HEK293 (cell line): ENCODE measurements around the gene SMLR1.

Experiments used
- CTCF ChIA-PET: fragments of 350-600 bp; formaldehyde crosslinking; extraction: SDS; loops from one replicate; lab custom pipeline; 2021; ENCODE audit warnings: antibody characterized with exemption; lab: Yijun Ruan, JAX
- POLR2A ChIA-PET: fragments of 300-600 bp; formaldehyde crosslinking; extraction: SDS; loops from one replicate; lab custom pipeline; 2020; ENCODE audit warnings: antibody characterized with exemption, inconsistent platforms; lab: Yijun Ruan, JAX
- H3K27ac ChIP-seq: fragments of 200-500 bp; sonication (Bioruptor generic); 2 replicates; pipeline ENCODE4 v1.5.1; 2014; ENCODE audit warnings: low read depth, low read length, control low read depth, inconsistent platforms; ENCODE audit errors: extremely low read depth
- H3K36me3 ChIP-seq, 2 experiments: fragments of 200-500 bp in 1 of 2; sonication (Bioruptor generic) in 1 of 2; 1 replicate in 1 of 2; 2 replicates in 1 of 2; pipeline ENCODE4 v1.5.1; 2014 to 2017; ENCODE audit warnings: inconsistent platforms in 2 of 2, low read length in 2 of 2; ENCODE audit not compliant: control insufficient read depth in 2 of 2, insufficient read depth in 1 of 2
- H3K4me1 ChIP-seq: fragments of 200-500 bp; sonication (Bioruptor generic); 2 replicates; pipeline ENCODE4 v1.5.1; 2014; ENCODE audit warnings: mild to moderate bottlenecking, low read length, inconsistent platforms; ENCODE audit not compliant: control insufficient read depth, insufficient read depth
- H3K4me3 ChIP-seq: 2 replicates; pipeline ENCODE4 v1.5.1; 2011; ENCODE audit warnings: low read depth, mild to moderate bottlenecking, control low read depth, low read length, moderate library complexity
- H3K9me3 ChIP-seq: fragments of 200-500 bp; sonication (Bioruptor generic); 2 replicates; pipeline ENCODE4 v1.5.1; 2014; ENCODE audit warnings: low read depth, low read length, inconsistent platforms; ENCODE audit not compliant: control insufficient read depth, insufficient read depth
- OVOL3 ChIP-seq: fragments of 450-650 bp; formaldehyde crosslinking; IDR thresholded peaks from 2 replicates; pipeline ENCODE4 v1.5.1; 2016; ENCODE audit warnings: missing biosample characterization, missing genetic modification characterization
- REPIN1 ChIP-seq: fragments of 450-650 bp; formaldehyde crosslinking; IDR thresholded peaks from 2 replicates; pipeline ENCODE4 v1.5.1; 2017; ENCODE audit warnings: missing biosample characterization, missing genetic modification characterization, low read depth
- TRIM28 ChIP-seq: IDR thresholded peaks from 2 replicates; pipeline ENCODE4 v1.6.1; 2011; ENCODE audit warnings: low read length, control low read depth, borderline replicate concordance
- ZBTB6 ChIP-seq: fragments of 450-650 bp; formaldehyde crosslinking; IDR thresholded peaks from 2 replicates; pipeline ENCODE4 v1.5.1; 2017; ENCODE audit warnings: missing biosample characterization, missing genetic modification characterization
- ZNF175 ChIP-seq: fragments of 450-650 bp; formaldehyde crosslinking; IDR thresholded peaks from 2 replicates; pipeline ENCODE4 v1.5.1; 2016; ENCODE audit warnings: missing biosample characterization, missing genetic modification characterization
- ZNF248 ChIP-seq: fragments of 450-650 bp; formaldehyde crosslinking; IDR thresholded peaks from 2 replicates; pipeline ENCODE4 v1.5.1; 2017; ENCODE audit warnings: missing biosample characterization, missing genetic modification characterization
- ZNF266 ChIP-seq: fragments of 450-650 bp; formaldehyde crosslinking; IDR thresholded peaks from 2 replicates; pipeline ENCODE4 v1.5.1; 2016; ENCODE audit warnings: missing biosample characterization, missing genetic modification characterization, low read depth
- ZNF423 ChIP-seq: fragments of 450-650 bp; formaldehyde crosslinking; IDR thresholded peaks from 2 replicates; pipeline ENCODE4 v1.5.1; 2016; ENCODE audit warnings: missing biosample characterization, missing genetic modification characterization
- ZNF521 ChIP-seq: fragments of 450-650 bp; formaldehyde crosslinking; IDR thresholded peaks from 2 replicates; pipeline ENCODE4 v1.5.1; 2017; ENCODE audit warnings: missing biosample characterization, mild to moderate bottlenecking, missing genetic modification characterization
- ZNF549 ChIP-seq: fragments of 450-650 bp; IDR thresholded peaks from 2 replicates; pipeline ENCODE4 v1.5.1; 2018; ENCODE audit warnings: missing biosample characterization, missing genetic modification characterization, mild to moderate bottlenecking, inconsistent platforms, moderate library complexity
- ZNF560 ChIP-seq: fragments of 450-650 bp; formaldehyde crosslinking; IDR thresholded peaks from 2 replicates; pipeline ENCODE4 v1.5.1; 2017; ENCODE audit warnings: missing biosample characterization, missing genetic modification characterization, borderline replicate concordance
- ZNF658 ChIP-seq: fragments of 450-650 bp; formaldehyde crosslinking; IDR thresholded peaks from 2 replicates; pipeline ENCODE4; 2016; ENCODE audit warnings: missing biosample characterization, missing genetic modification characterization
- ZNF792 ChIP-seq: fragments of 450-650 bp; formaldehyde crosslinking; IDR thresholded peaks from 2 replicates; pipeline ENCODE4 v1.5.1; 2016; ENCODE audit warnings: missing biosample characterization, missing genetic modification characterization
- ZNF843 ChIP-seq: fragments of 450-650 bp; formaldehyde crosslinking; IDR thresholded peaks from 2 replicates; pipeline ENCODE4 v1.5.1; 2016; ENCODE audit warnings: missing biosample characterization, missing genetic modification characterization
- TF ChIP-seq, protein P1 (sequence below): fragments of 450-650 bp; IDR thresholded peaks from 2 replicates; pipeline ENCODE4 v1.5.1; 2018; ENCODE audit warnings: missing biosample characterization, missing genetic modification characterization
- TF ChIP-seq, protein P2 (sequence below): fragments of 450-650 bp; formaldehyde crosslinking; IDR thresholded peaks from 2 replicates; pipeline ENCODE4 v1.5.1; 2016; ENCODE audit warnings: missing biosample characterization, missing genetic modification characterization
- TF ChIP-seq, protein P3 (sequence below): fragments of 450-650 bp; formaldehyde crosslinking; IDR thresholded peaks from 2 replicates; pipeline ENCODE4 v1.5.1; 2016; ENCODE audit warnings: missing biosample characterization, missing genetic modification characterization
- TF ChIP-seq, protein P4 (sequence below): fragments of 450-650 bp; formaldehyde crosslinking; IDR thresholded peaks from 2 replicates; pipeline ENCODE4 v1.5.1; 2016; ENCODE audit warnings: missing biosample characterization, missing genetic modification characterization, low read depth
- TF ChIP-seq, protein P5 (sequence below): fragments of 450-650 bp; formaldehyde crosslinking; IDR thresholded peaks from 2 replicates; pipeline ENCODE4 v1.5.1; 2016; ENCODE audit warnings: missing biosample characterization, missing genetic modification characterization

SMLR1 gene

DNA sequence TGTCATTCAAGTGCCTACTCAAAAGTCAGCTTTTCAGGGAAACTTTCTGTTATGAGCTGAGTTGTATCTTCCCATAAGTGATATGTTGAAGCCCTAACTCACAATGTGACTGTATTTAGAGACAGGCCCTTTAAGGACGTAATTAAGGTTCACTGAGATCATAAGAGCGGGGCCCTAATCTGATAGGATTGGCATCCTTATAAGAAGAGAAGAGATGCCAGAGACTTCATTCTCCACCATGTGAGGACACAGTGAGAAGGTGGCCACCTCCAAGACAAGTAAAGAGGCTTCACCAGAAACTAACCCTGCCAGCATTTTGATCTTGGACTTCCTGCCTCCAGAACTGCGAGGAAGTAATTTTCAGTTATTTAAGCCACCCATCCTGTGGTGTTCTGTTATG is 12.7 kb upstream of the SMLR1 start (continued):
- TF ChIP-seq, protein P1, sequence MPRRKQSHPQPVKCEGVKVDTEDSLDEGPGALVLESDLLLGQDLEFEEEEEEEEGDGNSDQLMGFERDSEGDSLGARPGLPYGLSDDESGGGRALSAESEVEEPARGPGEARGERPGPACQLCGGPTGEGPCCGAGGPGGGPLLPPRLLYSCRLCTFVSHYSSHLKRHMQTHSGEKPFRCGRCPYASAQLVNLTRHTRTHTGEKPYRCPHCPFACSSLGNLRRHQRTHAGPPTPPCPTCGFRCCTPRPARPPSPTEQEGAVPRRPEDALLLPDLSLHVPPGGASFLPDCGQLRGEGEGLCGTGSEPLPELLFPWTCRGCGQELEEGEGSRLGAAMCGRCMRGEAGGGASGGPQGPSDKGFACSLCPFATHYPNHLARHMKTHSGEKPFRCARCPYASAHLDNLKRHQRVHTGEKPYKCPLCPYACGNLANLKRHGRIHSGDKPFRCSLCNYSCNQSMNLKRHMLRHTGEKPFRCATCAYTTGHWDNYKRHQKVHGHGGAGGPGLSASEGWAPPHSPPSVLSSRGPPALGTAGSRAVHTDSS (tag by site-specific recombination), result no peak
- TF ChIP-seq, protein P2, sequence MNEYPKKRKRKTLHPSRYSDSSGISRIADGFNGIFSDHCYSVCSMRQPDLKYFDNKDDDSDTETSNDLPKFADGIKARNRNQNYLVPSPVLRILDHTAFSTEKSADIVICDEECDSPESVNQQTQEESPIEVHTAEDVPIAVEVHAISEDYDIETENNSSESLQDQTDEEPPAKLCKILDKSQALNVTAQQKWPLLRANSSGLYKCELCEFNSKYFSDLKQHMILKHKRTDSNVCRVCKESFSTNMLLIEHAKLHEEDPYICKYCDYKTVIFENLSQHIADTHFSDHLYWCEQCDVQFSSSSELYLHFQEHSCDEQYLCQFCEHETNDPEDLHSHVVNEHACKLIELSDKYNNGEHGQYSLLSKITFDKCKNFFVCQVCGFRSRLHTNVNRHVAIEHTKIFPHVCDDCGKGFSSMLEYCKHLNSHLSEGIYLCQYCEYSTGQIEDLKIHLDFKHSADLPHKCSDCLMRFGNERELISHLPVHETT, result no peak

DNA sequence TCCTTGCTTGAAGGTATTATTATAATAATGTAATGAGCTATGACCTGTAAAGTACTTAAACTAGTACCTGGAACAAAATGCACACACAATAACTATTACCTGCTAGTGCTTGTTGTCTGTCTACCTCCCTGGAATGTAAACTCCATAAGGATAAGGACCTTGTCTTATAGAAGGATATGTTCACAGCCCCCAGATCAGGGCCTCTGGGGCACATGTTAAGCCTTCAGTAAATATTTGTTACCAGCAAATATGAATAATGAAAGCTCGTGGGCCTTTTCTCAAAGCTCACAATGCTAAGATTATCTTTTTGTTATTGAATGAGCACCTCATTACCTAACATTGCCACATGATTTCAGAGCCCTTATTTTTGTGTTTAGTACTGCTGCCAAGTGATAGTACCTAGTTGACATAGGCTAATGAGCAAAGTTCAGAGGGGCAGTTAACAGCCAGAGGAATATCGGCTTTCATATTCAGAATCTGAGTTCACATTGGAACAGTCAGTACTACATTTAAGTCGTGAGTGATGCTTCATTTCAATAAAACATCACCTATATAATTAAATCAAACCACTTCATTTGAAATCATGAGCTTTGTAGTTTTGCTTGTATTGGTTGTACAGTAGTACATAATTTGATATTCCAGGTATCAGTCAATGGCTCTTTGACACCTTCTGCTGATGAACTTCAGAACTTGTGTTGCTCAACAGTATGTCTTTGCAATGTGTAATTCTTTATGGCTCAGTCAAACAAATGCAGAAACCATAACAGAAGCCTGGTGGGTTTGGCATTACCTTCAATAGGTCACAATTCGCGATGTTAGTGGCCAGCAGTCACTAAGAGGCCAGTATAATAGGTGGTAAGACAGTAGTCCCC is 11.8 kb upstream of the SMLR1 start:
- ChIA-PET CTCF (interaction anchor here (0.6 to 1.1 kb wide), 4 partner anchors 26 to 750 kb away, joined by 3 to 4 read pairs (median 3); no protein-coding TSS in a partner anchor), POLR2A (no interaction called here)
- no peak overlapping the region for H3K4me3 ChIP-seq
- H3K27ac ChIP-seq, result no peak overlapping the region
- H3K36me3 ChIP-seq, result no peaks in the 10 kb centered on the region
- TF ChIP-seq ZNF423 (tag by site-specific recombination) (no peak), ZBTB6 (tag by site-specific recombination) (no peak), ZNF549 (no peak)
- no peaks in the 10 kb centered on the region for H3K9me3 ChIP-seq
- H3K4me1 ChIP-seq, result no peaks in the 10 kb centered on the region

DNA sequence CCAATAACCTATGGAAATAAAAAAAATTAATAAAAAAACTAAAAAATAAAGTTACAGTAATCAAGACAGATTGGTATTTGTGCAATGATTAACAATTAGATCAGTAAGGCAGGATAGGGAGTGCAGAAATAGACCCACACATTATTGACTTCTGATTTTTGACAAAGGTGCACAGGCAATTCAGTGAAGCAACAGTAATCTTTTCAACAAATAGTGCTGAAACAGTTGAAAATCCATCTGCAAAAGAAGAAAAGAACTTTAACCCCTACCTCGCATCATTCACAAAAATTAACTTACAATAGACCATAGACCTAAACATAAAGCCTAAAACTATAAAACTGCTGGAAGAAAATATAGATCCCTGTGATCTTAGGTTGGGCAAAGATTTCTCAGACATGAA is 4.5 kb upstream of the SMLR1 start:
- H3K4me1 ChIP-seq, result no peaks in the 10 kb centered on the region
- POLR2A ChIA-PET, result no interaction called here
- no peaks in the 10 kb centered on the region; the same call in 1 of the 2 replicates for H3K9me3 ChIP-seq
- CTCF ChIA-PET, result interaction anchor here (0.6 kb wide), 1 partner anchor 48 kb away, joined by 3 read pairs; no protein-coding TSS in a partner anchor
- TF ChIP-seq ZNF843 (tag by site-specific recombination) (no peak), OVOL3 (tag by site-specific recombination) (no peak), ZNF658 (tag by site-specific recombination) (no peak), ZNF175 (tag by site-specific recombination) (no peak), REPIN1 (tag by site-specific recombination) (no peak), ZNF248 (tag by site-specific recombination) (no peak), ZNF521 (tag by site-specific recombination) (no peak), TRIM28 (no peak), ZNF560 (tag by site-specific recombination) (no peak), ZNF266 (tag by site-specific recombination) (no peak), ZNF792 (tag by site-specific recombination) (no peak)
- TF ChIP-seq, protein P3, sequence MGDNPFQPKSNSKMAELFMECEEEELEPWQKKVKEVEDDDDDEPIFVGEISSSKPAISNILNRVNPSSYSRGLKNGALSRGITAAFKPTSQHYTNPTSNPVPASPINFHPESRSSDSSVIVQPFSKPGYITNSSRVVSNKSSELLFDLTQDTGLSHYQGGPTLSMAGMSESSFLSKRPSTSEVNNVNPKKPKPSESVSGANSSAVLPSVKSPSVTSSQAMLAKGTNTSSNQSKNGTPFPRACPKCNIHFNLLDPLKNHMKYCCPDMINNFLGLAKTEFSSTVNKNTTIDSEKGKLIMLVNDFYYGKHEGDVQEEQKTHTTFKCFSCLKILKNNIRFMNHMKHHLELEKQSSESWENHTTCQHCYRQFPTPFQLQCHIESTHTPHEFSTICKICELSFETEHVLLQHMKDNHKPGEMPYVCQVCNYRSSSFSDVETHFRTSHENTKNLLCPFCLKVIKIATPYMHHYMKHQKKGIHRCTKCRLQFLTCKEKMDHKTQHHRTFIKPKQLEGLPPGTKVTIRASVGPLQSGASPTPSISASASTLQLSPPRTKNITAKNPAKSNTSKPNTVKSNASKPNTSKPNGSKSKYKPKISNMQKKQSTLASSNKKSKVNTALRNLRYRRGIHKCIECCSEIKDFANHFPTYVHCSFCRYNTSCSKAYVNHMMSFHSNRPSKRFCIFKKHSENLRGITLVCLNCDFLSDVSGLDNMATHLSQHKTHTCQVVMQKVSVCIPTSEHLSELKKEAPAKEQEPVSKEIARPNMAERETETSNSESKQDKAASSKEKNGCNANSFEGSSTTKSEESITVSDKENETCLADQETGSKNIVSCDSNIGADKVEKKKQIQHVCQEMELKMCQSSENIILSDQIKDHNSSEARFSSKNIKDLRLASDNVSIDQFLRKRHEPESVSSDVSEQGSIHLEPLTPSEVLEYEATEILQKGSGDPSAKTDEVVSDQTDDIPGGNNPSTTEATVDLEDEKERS, result no peak
- TF ChIP-seq, protein P4, sequence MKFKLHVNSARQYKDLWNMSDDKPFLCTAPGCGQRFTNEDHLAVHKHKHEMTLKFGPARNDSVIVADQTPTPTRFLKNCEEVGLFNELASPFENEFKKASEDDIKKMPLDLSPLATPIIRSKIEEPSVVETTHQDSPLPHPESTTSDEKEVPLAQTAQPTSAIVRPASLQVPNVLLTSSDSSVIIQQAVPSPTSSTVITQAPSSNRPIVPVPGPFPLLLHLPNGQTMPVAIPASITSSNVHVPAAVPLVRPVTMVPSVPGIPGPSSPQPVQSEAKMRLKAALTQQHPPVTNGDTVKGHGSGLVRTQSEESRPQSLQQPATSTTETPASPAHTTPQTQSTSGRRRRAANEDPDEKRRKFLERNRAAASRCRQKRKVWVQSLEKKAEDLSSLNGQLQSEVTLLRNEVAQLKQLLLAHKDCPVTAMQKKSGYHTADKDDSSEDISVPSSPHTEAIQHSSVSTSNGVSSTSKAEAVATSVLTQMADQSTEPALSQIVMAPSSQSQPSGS, result no peak
- TF ChIP-seq, protein P5, sequence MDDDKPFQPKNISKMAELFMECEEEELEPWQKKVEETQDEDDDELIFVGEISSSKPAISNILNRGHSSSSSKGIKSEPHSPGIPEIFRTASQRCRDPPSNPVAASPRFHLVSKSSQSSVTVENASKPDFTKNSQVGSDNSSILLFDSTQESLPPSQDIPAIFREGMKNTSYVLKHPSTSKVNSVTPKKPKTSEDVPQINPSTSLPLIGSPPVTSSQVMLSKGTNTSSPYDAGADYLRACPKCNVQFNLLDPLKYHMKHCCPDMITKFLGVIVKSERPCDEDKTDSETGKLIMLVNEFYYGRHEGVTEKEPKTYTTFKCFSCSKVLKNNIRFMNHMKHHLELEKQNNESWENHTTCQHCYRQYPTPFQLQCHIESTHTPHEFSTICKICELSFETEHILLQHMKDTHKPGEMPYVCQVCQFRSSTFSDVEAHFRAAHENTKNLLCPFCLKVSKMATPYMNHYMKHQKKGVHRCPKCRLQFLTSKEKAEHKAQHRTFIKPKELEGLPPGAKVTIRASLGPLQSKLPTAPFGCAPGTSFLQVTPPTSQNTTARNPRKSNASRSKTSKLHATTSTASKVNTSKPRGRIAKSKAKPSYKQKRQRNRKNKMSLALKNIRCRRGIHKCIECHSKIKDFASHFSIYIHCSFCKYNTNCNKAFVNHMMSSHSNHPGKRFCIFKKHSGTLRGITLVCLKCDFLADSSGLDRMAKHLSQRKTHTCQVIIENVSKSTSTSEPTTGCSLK (tag by site-specific recombination), result no peak
- H3K36me3 ChIP-seq, result no peaks in the 10 kb centered on the region
- no peak overlapping the region for H3K4me3 ChIP-seq
- no peak overlapping the region for H3K27ac ChIP-seq
